Osteoblast (primary cell): ENCODE data around the gene KIF5B. TPM values are rescaled to one million over a fixed set of nuclear protein-coding genes. Genes with fewer than 3 reads are reported as not detected.
"Not testable (repeated sequence)": the region's sequence is repeated elsewhere in the genome, so short reads cannot be mapped to it uniquely, and the experiment has no call there.

Source experiments
- DNase-seq: peaks from one replicate; pipeline ENCODE4 v3.0.0; 2011; ENCODE audit warnings: low spot score, mixed read lengths; ENCODE audit not compliant: insufficient read length; ENCODE audit errors: missing footprints
- H2AFZ ChIP-seq: 2 replicates; pipeline ENCODE4 v1.6.0; 2011; ENCODE audit warnings: mild to moderate bottlenecking, low read length
- H3K27ac ChIP-seq: 2 replicates; pipeline ENCODE4 v1.5.1; 2011; ENCODE audit warnings: mild to moderate bottlenecking, low read depth, low read length, moderate library complexity
- H3K27me3 ChIP-seq: 2 replicates; pipeline ENCODE4 v1.6.0; 2012; ENCODE audit warnings: mild to moderate bottlenecking, control low read depth, inconsistent platforms, low read length, moderate library complexity; ENCODE audit not compliant: insufficient read depth
- H3K36me3 ChIP-seq: 2 replicates; pipeline ENCODE4 v1.5.1; 2011; ENCODE audit warnings: mild to moderate bottlenecking, low read length, control low read depth, moderate library complexity; ENCODE audit not compliant: insufficient read depth
- H3K4me1 ChIP-seq: 2 replicates; pipeline ENCODE4 v1.5.1; 2011; ENCODE audit warnings: mild to moderate bottlenecking, low read length, control low read depth, moderate library complexity; ENCODE audit not compliant: insufficient read depth
- H3K4me2 ChIP-seq: 2 replicates; pipeline ENCODE4 v1.6.0; 2011; ENCODE audit warnings: mild to moderate bottlenecking, low read length; ENCODE audit not compliant: insufficient read depth
- H3K4me3 ChIP-seq: fragments of 200-600 bp; sonication (generic); 3 replicates; pipeline ENCODE4 v1.5.1; 2012; ENCODE audit warnings: mild to moderate bottlenecking, low read length, inconsistent platforms; ENCODE audit not compliant: insufficient read depth
- H3K79me2 ChIP-seq: 2 replicates; pipeline ENCODE4 v1.6.0; 2012; ENCODE audit warnings: mild to moderate bottlenecking, low read length, control low read depth, inconsistent platforms; ENCODE audit not compliant: insufficient read depth
- H3K9me3 ChIP-seq: 2 replicates; pipeline ENCODE4 v1.5.1; 2011; ENCODE audit warnings: low read depth, low read length, control low read depth
- H4K20me1 ChIP-seq: 2 replicates; pipeline ENCODE4 v1.6.0; 2012; ENCODE audit warnings: mild to moderate bottlenecking, low read length, control low read depth; ENCODE audit not compliant: insufficient read depth
- total RNA-seq: library from RNA; depleted of rRNA; stranded (reverse); fragments of >200 nt; gene quantifications from 2 replicates; pipeline ENCODE4 v1.2.3, GENCODE V29; 2012
- TF ChIP-seq, protein P1 (sequence below): IDR thresholded peaks from 2 replicates; pipeline ENCODE4 v1.5.1; 2011; ENCODE audit warnings: mild to moderate bottlenecking, low read depth, low read length, moderate library complexity; ENCODE audit errors: extremely low read depth

The KIF5B gene
- total RNA-seq, 1 donor = 128 TPM

DNA sequence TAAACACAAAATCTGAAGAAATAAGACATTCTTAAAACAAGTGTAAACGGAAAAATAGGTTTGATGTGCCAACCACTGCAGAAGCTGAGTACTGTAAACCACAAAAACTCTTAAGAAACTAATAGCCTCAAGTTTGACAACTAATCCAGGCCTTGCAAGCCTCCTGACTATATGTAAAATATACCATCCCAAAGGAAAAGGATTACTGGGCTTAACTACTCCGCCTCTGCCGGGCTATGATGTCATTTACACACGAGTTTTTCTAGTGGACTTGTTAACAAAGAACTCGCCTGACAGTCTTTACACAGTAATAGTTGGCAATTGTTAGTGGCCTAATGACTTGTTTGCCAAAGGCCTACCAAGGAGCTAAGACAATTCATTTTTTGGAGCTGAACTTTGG is 2.1 kb downstream of the KIF5B start:
- H3K27ac ChIP-seq = peak overlapping the region; percentile 70
- H4K20me1 ChIP-seq = peaks cover 46% of the 10 kb centered on the region
- peaks cover 36% of the 10 kb centered on the region for H3K4me1 ChIP-seq
- H3K4me3 ChIP-seq = peak overlapping the region; percentile 95
- H3K36me3 ChIP-seq = no peaks in the 10 kb centered on the region
- TF ChIP-seq, protein P1, sequence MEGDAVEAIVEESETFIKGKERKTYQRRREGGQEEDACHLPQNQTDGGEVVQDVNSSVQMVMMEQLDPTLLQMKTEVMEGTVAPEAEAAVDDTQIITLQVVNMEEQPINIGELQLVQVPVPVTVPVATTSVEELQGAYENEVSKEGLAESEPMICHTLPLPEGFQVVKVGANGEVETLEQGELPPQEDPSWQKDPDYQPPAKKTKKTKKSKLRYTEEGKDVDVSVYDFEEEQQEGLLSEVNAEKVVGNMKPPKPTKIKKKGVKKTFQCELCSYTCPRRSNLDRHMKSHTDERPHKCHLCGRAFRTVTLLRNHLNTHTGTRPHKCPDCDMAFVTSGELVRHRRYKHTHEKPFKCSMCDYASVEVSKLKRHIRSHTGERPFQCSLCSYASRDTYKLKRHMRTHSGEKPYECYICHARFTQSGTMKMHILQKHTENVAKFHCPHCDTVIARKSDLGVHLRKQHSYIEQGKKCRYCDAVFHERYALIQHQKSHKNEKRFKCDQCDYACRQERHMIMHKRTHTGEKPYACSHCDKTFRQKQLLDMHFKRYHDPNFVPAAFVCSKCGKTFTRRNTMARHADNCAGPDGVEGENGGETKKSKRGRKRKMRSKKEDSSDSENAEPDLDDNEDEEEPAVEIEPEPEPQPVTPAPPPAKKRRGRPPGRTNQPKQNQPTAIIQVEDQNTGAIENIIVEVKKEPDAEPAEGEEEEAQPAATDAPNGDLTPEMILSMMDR = no peak
- no peaks in the 10 kb centered on the region for H3K9me3 ChIP-seq
- H3K79me2 ChIP-seq = peaks cover 74% of the 10 kb centered on the region
- H2AFZ ChIP-seq = no peak overlapping the region
- peak overlapping the region; percentile 78 for H3K4me2 ChIP-seq
- DNase-seq = peak; percentile 72
- H3K27me3 ChIP-seq = no peaks in the 10 kb centered on the region

DNA sequence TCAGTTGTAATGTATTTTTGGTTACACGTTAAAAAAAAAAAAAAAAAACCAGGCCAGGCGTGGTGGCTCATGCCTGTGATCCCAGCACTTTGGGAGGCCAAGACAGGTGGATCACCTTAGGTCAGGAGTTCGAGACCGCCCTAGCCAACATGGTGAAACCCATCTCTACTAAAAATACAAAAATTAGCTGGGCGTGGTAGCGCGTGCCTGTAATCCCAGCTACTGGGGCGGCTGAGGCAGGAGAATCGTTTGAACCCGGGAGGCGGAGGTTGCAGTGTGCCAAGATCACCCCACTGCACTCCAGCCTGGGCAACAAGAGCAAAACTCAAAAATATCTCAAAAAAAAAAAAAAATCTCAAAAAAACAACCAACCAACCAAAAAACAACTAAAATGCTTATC is 2.8 kb downstream of the KIF5B start:
- Histone ChIP-seq H3K4me3 (peak overlapping the region; percentile 95), H4K20me1 (peaks cover 53% of the 10 kb centered on the region), H3K4me1 (peaks cover 38% of the 10 kb centered on the region), H3K79me2 (peaks cover 81% of the 10 kb centered on the region), H3K27ac (peak overlapping the region; percentile 70), H3K4me2 (peak overlapping the region; percentile 78)
- not testable (repeated sequence) for DNase-seq, H2AFZ ChIP-seq, H3K36me3 ChIP-seq, H3K9me3 ChIP-seq, H3K27me3 ChIP-seq

DNA sequence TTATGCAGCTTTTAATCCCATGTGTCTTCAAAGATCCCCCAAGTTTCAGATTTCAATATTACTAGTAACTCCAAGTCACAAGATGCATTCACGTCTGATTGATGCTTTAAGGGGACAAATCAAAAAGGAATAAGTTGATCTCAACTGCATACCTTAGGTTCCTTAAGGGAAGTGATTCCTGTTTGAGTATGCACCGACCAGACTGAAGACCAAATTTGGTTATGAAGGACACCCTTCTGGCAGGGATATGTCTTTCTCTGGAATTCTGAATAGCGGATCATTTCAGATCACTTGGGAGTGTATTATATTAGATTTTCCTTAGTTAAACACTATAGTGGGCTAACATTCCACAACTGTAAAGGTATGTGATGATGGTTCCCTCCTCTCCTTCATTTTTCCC is 4.3 kb downstream of the KIF5B start:
- no peak for DNase-seq
- peaks cover 55% of the 10 kb centered on the region for H4K20me1 ChIP-seq
- TF ChIP-seq, protein P1 = no peak
- H3K4me3 ChIP-seq = peak overlapping the region; percentile 8
- H3K4me2 ChIP-seq = peak overlapping the region; percentile 78
- H3K27me3 ChIP-seq = no peaks in the 10 kb centered on the region
- peaks cover 36% of the 10 kb centered on the region for H3K4me1 ChIP-seq
- peaks cover 96% of the 10 kb centered on the region for H3K79me2 ChIP-seq
- H3K27ac ChIP-seq = peak overlapping the region; percentile 12
- no peaks in the 10 kb centered on the region for H3K9me3 ChIP-seq
- H3K36me3 ChIP-seq = peaks cover 14% of the 10 kb centered on the region
- H2AFZ ChIP-seq = no peak overlapping the region

DNA sequence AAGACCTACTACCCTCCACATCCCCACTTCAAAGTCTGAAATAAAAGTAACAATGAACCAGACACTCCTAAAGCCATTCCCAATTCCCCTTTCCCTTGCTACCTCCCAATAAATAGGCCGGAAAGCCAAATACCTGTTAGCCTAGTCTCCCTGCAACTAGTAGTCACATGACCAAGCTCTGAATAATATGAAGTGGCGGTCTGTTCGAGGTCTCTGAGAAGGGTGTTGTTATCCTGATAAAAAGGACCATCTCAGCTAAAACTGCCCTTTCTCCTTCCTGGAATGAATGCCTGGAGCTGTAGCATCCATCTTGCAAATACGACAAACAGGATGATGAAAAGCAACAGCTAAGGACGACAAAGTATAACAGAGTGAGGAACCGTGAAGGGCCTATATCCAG is 6.0 kb downstream of the KIF5B start:
- no peak overlapping the region for H3K4me2 ChIP-seq
- TF ChIP-seq, protein P1 = no peak
- H3K27ac ChIP-seq = peak overlapping the region; percentile 7

More for the DNA sequence above, 6.0 kb downstream of the KIF5B start:
- Histone ChIP-seq H3K79me2 (peaks cover 100% of the 10 kb centered on the region), H4K20me1 (peaks cover 58% of the 10 kb centered on the region), H3K27me3 (no peaks in the 10 kb centered on the region), H3K4me3 (no peak overlapping the region), H3K9me3 (no peaks in the 10 kb centered on the region), H3K36me3 (peaks cover 31% of the 10 kb centered on the region), H2AFZ (no peak overlapping the region), H3K4me1 (peaks cover 31% of the 10 kb centered on the region)
- DNase-seq = no peak
